AG04449 (cell line): Measurements from ENCODE around the gene CARHSP1.

Source experiments
- CTCF ChIA-PET: fragments of 350-600 bp; formaldehyde crosslinking; extraction: SDS; loops from one replicate; lab custom pipeline; 2021; ENCODE audit warnings: antibody characterized with exemption; lab: Yijun Ruan, JAX
- POLR2A ChIA-PET: fragments of 400-600, 350-600 bp; formaldehyde crosslinking; extraction: SDS; loops from one replicate; lab custom pipeline; 2020; ENCODE audit warnings: antibody characterized with exemption, inconsistent platforms; lab: Yijun Ruan, JAX
- DNase-seq: peaks from one replicate; pipeline ENCODE4 v3.0.0-alpha.2; 2010; ENCODE audit warnings: low read depth, low spot score
- H3K4me3 ChIP-seq: 2 replicates; pipeline ENCODE4 v1.5.1; 2011; ENCODE audit warnings: low read depth, mild to moderate bottlenecking, control low read depth, low read length
- CTCF ChIP-seq: IDR thresholded peaks from one replicate; pipeline ENCODE4 v1.5.1; 2011; ENCODE audit warnings: mild to moderate bottlenecking, moderate library complexity, low read length, control low read depth, inconsistent platforms; ENCODE audit not compliant: insufficient read depth; ENCODE audit errors: missing control alignments

Gene CARHSP1

GRCh38 chr16:8816967-8817655, 51.7 kb downstream of the CARHSP1 start:
- H3K4me3 ChIP-seq = no peak overlapping the region
- CTCF ChIA-PET = interaction anchor here (0.9 to 1.0 kb wide), 2 partner anchors 62 to 155 kb away, joined by 4 read pairs; no protein-coding TSS in a partner anchor
- POLR2A ChIA-PET = no interaction called here
- DNase-seq = no peak
- no peak for TF ChIP-seq CTCF

GRCh38 chr16:8814095-8814806, 54.6 kb downstream of the CARHSP1 start:
- ChIA-PET CTCF (no interaction called here), POLR2A (no interaction called here)
- no peak for TF ChIP-seq CTCF
- H3K4me3 ChIP-seq = no peak overlapping the region
- DNase-seq = no peak

- ChIA-PET POLR2A (no interaction called here), CTCF (interaction anchor here (2.0 to 3.7 kb wide), 3 partner anchors 11 to 68 kb away, joined by 6 to 11 read pairs (median 10); partner anchors contain the start of genes PMM2 and TMEM186)
- DNase-seq = no peak
- TF ChIP-seq CTCF = no peak
- no peak overlapping the region for H3K4me3 ChIP-seq
Observed at GRCh38 chr16:8812162-8812843, 56.5 kb downstream of the CARHSP1 start.

GRCh38 chr16:8808613-8809353, 60.0 kb downstream of the CARHSP1 start:
- TF ChIP-seq CTCF = no peak
- no peak for DNase-seq
- CTCF ChIA-PET = interaction anchor here (1.1 to 3.7 kb wide), 2 partner anchors 10 to 75 kb away, joined by 3 to 11 read pairs; partner anchors contain the start of genes PMM2 and TMEM186
- POLR2A ChIA-PET = no interaction called here
- H3K4me3 ChIP-seq = no peak overlapping the region

GRCh38 chr16:8808009-8808408, 60.8 kb downstream of the CARHSP1 start:
- POLR2A ChIA-PET = no interaction called here
- CTCF ChIA-PET = no interaction called here
- no peak for DNase-seq
- H3K4me3 ChIP-seq = no peak overlapping the region
- no peak for TF ChIP-seq CTCF
